ENCODE results near the gene PTP4A2. TPM values are rescaled to one million over a fixed set of nuclear protein-coding genes. Genes with fewer than 3 reads are reported as not detected.

Gene PTP4A2
- total and polyA plus RNA-seq, 2 of the 13 experiments (the other 11 are each of a cell fraction or from before 2014, with no cell fraction given): 173 to 225 TPM

DNA sequence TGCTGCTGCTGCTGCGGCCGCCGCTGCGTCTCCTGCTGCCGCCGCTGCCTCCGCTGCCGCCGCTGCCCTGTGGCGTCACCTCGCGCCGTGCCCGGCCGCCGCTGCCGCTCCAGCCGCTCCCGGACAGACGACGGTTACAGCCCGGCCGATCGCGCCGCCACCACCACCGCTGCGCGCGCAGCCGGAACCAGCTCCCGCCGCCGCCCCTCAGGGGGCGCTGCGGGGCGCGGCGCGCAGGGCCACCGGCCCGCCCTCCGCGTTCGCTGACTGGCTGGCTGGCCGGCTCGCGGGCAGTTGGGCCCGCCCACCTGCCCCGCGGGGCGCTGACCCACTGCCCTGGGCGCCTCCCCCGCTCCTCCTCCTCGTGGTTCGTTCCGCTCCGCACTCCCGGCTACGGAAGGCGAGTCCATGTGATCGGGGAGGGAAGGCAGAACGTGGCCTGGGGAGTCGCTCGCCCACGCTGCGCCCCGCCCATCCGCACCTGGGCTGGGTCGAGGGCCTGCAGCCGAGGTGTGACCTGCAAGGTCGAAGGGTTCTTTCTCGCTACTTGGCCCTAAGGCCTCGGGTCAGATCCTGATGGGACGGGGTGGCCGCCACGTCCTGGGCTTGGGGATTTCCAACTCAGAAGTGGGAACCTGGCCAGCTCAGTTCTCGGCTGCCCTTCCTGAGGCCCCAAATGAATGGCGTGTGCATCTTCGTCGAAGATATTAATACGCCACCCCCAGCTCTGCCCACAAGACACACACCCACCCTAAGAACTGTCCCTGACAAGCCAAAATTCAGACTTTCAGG, at the start of gene PTP4A2 (continued):
- peak; percentile 99 for TF ChIP-seq ZNF274 (CRISPR knock-in tag; IDR thresholded peaks at IDR 0.05)
- no peak for TF ChIP-seq NR3C1 (CRISPR knock-in tag; IDR thresholded peaks at IDR 0.05)
- TF ChIP-seq MTF1 (CRISPR knock-in tag; IDR thresholded peaks at IDR 0.05): peak; percentile 72; the same call in 1 of the 2 replicates
- TF ChIP-seq HOXA7 (CRISPR knock-in tag; IDR thresholded peaks at IDR 0.05): 0 out of 2 replicates have a peak, but pooled peaks have one; percentile 41
- TF ChIP-seq RXRB (CRISPR knock-in tag; IDR thresholded peaks at IDR 0.05; ENCODE audit: borderline replicate concordance): peak; percentile 86
- no peak for TF ChIP-seq RBM22 (optimal IDR thresholded peaks at IDR 0.05; ENCODE audit: low read length)
- TF ChIP-seq HOXD1 (CRISPR knock-in tag; IDR thresholded peaks at IDR 0.05): peak; percentile 92
- TF ChIP-seq, protein P1, sequence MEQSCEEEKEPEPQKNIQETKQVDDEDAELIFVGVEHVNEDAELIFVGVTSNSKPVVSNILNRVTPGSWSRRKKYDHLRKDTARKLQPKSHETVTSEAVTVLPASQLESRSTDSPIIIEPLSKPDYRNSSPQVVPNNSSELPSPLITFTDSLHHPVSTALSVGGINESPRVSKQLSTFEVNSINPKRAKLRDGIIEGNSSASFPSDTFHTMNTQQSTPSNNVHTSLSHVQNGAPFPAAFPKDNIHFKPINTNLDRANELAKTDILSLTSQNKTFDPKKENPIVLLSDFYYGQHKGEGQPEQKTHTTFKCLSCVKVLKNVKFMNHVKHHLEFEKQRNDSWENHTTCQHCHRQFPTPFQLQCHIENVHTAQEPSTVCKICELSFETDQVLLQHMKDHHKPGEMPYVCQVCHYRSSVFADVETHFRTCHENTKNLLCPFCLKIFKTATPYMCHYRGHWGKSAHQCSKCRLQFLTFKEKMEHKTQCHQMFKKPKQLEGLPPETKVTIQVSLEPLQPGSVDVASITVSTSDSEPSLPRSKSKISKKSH (CRISPR knock-in tag; IDR thresholded peaks at IDR 0.05; ENCODE audit: borderline replicate concordance): peak; percentile 97
- TF ChIP-seq, protein P2, sequence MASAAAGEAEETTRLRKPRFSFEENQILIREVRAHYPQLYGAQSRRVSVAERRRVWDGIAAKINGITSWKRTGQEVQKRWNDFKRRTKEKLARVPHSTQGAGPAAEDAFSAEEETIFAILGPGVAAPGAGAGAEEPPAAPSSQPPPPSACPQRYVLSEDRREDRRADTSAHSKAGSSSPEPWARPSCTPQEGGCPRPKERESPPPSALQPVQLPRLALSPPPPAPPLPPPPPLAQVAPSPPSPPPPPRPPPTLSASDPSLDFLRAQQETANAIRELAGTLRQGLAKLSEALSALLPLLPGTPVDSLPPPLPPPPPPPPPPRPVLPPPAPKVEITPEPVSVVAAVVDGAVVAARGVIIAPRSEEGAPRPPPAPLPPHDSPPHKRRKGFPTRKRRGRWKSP (CRISPR knock-in tag; IDR thresholded peaks at IDR 0.05): peak; percentile 75; the same call in 1 of the 2 replicates
- TF ChIP-seq, protein P3, sequence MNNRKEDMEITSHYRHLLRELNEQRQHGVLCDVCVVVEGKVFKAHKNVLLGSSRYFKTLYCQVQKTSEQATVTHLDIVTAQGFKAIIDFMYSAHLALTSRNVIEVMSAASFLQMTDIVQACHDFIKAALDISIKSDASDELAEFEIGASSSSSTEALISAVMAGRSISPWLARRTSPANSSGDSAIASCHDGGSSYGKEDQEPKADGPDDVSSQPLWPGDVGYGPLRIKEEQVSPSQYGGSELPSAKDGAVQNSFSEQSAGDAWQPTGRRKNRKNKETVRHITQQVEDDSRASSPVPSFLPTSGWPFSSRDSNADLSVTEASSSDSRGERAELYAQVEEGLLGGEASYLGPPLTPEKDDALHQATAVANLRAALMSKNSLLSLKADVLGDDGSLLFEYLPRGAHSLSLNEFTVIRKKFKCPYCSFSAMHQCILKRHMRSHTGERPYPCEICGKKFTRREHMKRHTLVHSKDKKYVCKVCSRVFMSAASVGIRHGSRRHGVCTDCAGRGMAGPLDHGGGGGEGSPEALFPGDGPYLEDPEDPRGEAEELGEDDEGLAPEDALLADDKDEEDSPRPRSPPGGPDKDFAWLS (CRISPR knock-in tag; IDR thresholded peaks at IDR 0.05; ENCODE audit: borderline replicate concordance): 0 out of 2 replicates have a peak, but pooled peaks have one; percentile 57
- TF ChIP-seq, protein P4, sequence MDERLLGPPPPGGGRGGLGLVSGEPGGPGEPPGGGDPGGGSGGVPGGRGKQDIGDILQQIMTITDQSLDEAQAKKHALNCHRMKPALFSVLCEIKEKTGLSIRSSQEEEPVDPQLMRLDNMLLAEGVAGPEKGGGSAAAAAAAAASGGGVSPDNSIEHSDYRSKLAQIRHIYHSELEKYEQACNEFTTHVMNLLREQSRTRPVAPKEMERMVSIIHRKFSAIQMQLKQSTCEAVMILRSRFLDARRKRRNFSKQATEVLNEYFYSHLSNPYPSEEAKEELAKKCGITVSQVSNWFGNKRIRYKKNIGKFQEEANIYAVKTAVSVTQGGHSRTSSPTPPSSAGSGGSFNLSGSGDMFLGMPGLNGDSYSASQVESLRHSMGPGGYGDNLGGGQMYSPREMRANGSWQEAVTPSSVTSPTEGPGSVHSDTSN (CRISPR knock-in tag; IDR thresholded peaks at IDR 0.05): no peak
- TF ChIP-seq ZNF501 (CRISPR knock-in tag; IDR thresholded peaks at IDR 0.05): peak; percentile 64; the same call in 1 of the 2 replicates
- peak; percentile 85 for TF ChIP-seq ZBTB43 (CRISPR knock-in tag; conservative IDR thresholded peaks at IDR 0.05)
- peak; percentile 90 for TF ChIP-seq ZFP91 (CRISPR knock-in tag; IDR thresholded peaks at IDR 0.05; ENCODE audit: borderline replicate concordance)
- TF ChIP-seq ZIK1 (CRISPR knock-in tag; IDR thresholded peaks at IDR 0.05; ENCODE audit: borderline replicate concordance, low read depth): peak; percentile 99
- TF ChIP-seq AGO2 (optimal IDR thresholded peaks at IDR 0.05; ENCODE audit: low read depth, low read length): no peak
- peak; percentile 71 for TF ChIP-seq FOXA3 (CRISPR knock-in tag; IDR thresholded peaks at IDR 0.05)
- TF ChIP-seq ZNF367 (CRISPR knock-in tag; IDR thresholded peaks at IDR 0.05; ENCODE audit: borderline replicate concordance): peak; percentile 71; the same call in 1 of the 2 replicates
- TF ChIP-seq HOXA3 (CRISPR knock-in tag; IDR thresholded peaks at IDR 0.05): peak; percentile 89

Measured in HepG2 (cell line).